Measurements from ENCODE around the gene FN1. TPM values are rescaled to one million over a fixed set of nuclear protein-coding genes. Genes with fewer than 3 reads are reported as not detected.

FN1 gene
- total RNA-seq, 1 donor from 2014 or later: 52.0 TPM

DNA sequence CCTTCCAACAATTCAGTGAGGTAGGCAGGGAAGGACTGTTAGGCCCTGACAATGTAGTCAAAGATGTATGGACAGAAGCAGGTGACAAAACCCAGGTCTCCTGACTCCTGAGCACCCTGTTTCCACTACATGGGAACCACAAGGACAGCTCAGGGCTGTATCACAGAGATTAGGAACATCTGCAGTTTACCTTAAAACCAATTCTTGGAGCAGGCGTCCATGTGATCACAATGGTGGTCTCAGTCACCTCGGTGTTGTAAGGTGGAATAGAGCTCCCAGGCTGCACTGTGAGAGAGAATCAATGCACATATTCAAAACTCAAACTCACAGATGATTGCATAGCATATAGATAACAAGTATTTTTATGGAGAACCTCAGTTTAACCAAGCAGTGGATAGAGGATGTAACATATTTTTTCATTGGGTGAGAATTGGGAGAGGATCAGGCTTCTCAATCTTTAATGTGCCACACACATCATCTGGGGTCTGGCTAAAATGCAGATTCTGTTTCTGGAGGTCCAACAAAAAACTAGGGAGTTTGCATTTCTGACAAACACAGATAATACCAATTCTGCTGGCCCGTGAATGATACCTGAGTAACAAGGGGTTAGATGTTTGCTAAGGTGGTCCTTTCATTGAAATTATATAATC is 36.7 kb downstream of the FN1 start:
- H4K20me1 ChIP-seq (ENCODE audit: low read depth): no peaks in the 10 kb centered on the region

DNA sequence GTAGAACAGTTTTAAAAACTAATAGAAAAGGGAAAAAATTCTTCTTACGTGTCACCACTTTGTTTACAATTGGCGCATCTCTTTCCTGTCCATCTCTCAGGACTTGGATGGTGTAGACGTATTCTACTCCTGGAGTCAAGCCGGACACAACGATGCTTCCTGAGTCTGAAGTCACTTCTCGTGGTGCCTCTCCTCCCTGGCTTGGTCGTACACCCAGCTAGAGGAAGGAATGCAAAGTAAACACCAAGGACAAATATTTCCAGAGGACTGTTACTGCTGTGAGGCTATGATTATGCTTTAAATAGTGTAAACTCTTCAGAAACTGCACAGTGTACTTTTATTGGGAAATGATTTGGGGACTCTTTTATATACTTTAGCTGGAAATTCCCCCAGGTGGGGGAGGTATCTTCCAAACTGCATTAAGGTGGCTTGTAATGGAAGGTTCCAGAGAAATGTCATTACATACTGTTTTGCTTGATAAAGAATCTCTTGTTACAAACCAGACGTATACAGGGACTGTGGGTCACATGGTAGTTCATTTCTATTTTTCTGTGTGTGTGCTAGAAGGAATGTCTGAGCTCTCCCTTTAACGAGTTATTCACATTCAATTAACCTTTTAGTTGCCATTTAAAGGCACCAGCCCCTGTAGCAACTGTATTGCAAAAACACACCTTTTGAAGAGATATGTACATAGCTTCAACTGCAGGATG is 38.1 kb downstream of the FN1 start:
- Histone ChIP-seq H3K27ac (no peak overlapping the region), H2AFZ (replicated peaks) (no peak overlapping the region), H4K20me1 (ENCODE audit: low read depth) (no peaks in the 10 kb centered on the region), H3K9me3 (ENCODE audit: low read depth) (no peaks in the 10 kb centered on the region), H3K9ac (no peak overlapping the region), H3K4me2 (no peak overlapping the region), H3F3A (ENCODE audit: low read depth) (no peaks in the 10 kb centered on the region), H3K4me1 (no peaks in the 10 kb centered on the region), H3K27me3 (no peaks in the 10 kb centered on the region), H3K79me2 (ENCODE audit: low read depth) (no peaks in the 10 kb centered on the region), H3K4me3 (no peak overlapping the region), H3K36me3 (no peaks in the 10 kb centered on the region)
- Mint-ChIP-seq H3K4me1 (no peaks in the 10 kb centered on the region), H3K27me3 (ENCODE audit: insufficient read depth, low read depth) (no peaks in the 10 kb centered on the region), H3K4me3 (no peak overlapping the region), H3K27ac (no peak overlapping the region), H3K9me3 (no peaks in the 10 kb centered on the region), H3K36me3 (peaks cover 26% of the 10 kb centered on the region)
- TF ChIP-seq, protein P1, sequence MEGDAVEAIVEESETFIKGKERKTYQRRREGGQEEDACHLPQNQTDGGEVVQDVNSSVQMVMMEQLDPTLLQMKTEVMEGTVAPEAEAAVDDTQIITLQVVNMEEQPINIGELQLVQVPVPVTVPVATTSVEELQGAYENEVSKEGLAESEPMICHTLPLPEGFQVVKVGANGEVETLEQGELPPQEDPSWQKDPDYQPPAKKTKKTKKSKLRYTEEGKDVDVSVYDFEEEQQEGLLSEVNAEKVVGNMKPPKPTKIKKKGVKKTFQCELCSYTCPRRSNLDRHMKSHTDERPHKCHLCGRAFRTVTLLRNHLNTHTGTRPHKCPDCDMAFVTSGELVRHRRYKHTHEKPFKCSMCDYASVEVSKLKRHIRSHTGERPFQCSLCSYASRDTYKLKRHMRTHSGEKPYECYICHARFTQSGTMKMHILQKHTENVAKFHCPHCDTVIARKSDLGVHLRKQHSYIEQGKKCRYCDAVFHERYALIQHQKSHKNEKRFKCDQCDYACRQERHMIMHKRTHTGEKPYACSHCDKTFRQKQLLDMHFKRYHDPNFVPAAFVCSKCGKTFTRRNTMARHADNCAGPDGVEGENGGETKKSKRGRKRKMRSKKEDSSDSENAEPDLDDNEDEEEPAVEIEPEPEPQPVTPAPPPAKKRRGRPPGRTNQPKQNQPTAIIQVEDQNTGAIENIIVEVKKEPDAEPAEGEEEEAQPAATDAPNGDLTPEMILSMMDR (IDR thresholded peaks at IDR 0.05): no peak
- TF ChIP-seq EZH2phosphoT487 (IDR thresholded peaks at IDR 0.05): no peak
- DNase-seq (ENCODE audit: low spot score): no peak

More for the DNA sequence above, 36.7 kb downstream of the FN1 start:
- H3K4me3 Mint-ChIP-seq: no peak overlapping the region
- no peaks in the 10 kb centered on the region for H3K9me3 ChIP-seq (ENCODE audit: low read depth)
- no peak overlapping the region for H3K4me2 ChIP-seq
- H3K27ac Mint-ChIP-seq: no peak overlapping the region
- H3K27me3 ChIP-seq: no peaks in the 10 kb centered on the region
- H3K4me3 ChIP-seq: no peak overlapping the region
- no peaks in the 10 kb centered on the region for H3K4me1 ChIP-seq
- H2AFZ ChIP-seq (replicated peaks): no peak overlapping the region
- no peak overlapping the region for H3K27ac ChIP-seq
- no peaks in the 10 kb centered on the region for H3K27me3 Mint-ChIP-seq (ENCODE audit: insufficient read depth, low read depth)
- no peaks in the 10 kb centered on the region for H3K9me3 Mint-ChIP-seq
- no peaks in the 10 kb centered on the region for H3K79me2 ChIP-seq (ENCODE audit: low read depth)
- H3K9ac ChIP-seq: no peak overlapping the region
- peaks cover 20% of the 10 kb centered on the region for H3K36me3 Mint-ChIP-seq
- H3F3A ChIP-seq (ENCODE audit: low read depth): no peaks in the 10 kb centered on the region
- no peak for TF ChIP-seq EZH2phosphoT487 (IDR thresholded peaks at IDR 0.05)
- TF ChIP-seq EZH2 (IDR thresholded peaks at IDR 0.05): no peak
- TF ChIP-seq, protein P1 (IDR thresholded peaks at IDR 0.05): no peak
- H3K36me3 ChIP-seq: no peaks in the 10 kb centered on the region
- no peak for DNase-seq (ENCODE audit: low spot score)
- H3K4me1 Mint-ChIP-seq: no peaks in the 10 kb centered on the region

DNA sequence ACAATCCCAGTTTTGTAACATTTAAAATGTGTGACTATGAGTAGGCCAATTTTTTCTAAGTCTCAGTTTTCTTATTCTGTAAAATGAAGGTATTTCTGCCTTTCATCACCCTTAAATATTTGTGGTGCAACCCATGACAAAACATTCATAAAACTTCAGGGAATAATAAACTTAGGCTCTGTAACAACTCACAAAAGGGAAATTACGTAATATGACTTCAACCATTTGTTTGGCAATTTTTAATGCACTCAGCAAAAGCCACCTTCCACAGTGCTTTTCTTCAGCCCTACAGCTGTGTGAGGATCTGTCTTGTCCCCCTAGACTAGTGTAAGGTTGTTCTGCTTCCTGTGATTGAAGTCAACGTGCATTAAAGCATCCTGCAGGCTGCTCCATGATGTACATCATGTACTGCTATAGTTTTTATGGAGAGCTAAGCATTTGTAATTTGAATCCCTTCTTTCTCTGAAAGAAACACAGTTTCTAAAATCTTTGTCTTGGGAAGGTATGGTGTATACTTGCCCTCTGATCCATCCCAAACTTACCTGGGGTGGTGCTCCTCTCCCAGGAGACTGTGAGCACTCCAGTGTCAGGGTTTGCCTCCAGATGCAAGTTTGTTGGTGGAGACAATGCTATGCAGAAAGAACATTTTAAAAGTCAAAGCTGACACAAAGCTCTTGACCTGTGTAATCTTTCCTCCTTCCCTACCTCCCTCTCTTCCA is 39.1 kb downstream of the FN1 start:
- H3K27ac ChIP-seq: no peak overlapping the region
- no peak overlapping the region for H3K4me3 ChIP-seq
- Mint-ChIP-seq H3K4me3 (no peak overlapping the region), H3K27ac (no peak overlapping the region), H3K36me3 (peaks cover 35% of the 10 kb centered on the region), H3K4me1 (no peaks in the 10 kb centered on the region), H3K9me3 (no peaks in the 10 kb centered on the region), H3K27me3 (ENCODE audit: insufficient read depth, low read depth) (no peaks in the 10 kb centered on the region)
- no peaks in the 10 kb centered on the region for H3K36me3 ChIP-seq
- H3F3A ChIP-seq (ENCODE audit: low read depth): no peaks in the 10 kb centered on the region
- H2AFZ ChIP-seq (replicated peaks): no peak overlapping the region
- no peaks in the 10 kb centered on the region for H3K79me2 ChIP-seq (ENCODE audit: low read depth)
- H3K9me3 ChIP-seq (ENCODE audit: low read depth): no peaks in the 10 kb centered on the region
- TF ChIP-seq EZH2 (IDR thresholded peaks at IDR 0.05) (no peak), EZH2phosphoT487 (IDR thresholded peaks at IDR 0.05) (no peak)
- TF ChIP-seq, protein P1 (IDR thresholded peaks at IDR 0.05): no peak
- H3K4me2 ChIP-seq: no peak overlapping the region
- no peak for DNase-seq (ENCODE audit: low spot score)
- H3K9ac ChIP-seq: no peak overlapping the region
- H4K20me1 ChIP-seq (ENCODE audit: low read depth): no peaks in the 10 kb centered on the region
- H3K27me3 ChIP-seq: no peaks in the 10 kb centered on the region
- H3K4me1 ChIP-seq: no peaks in the 10 kb centered on the region
